LNCAP (cell line): ENCODE measurements around the gene OXTR.

ENCODE experiments used
- TF ChIP-seq, protein P1 (sequence below): fragments of 450-650 bp; IDR thresholded peaks from 2 replicates; pipeline ENCODE4 v1.5.1; 2017; ENCODE audit warnings: mild to moderate bottlenecking

OXTR gene

DNA sequence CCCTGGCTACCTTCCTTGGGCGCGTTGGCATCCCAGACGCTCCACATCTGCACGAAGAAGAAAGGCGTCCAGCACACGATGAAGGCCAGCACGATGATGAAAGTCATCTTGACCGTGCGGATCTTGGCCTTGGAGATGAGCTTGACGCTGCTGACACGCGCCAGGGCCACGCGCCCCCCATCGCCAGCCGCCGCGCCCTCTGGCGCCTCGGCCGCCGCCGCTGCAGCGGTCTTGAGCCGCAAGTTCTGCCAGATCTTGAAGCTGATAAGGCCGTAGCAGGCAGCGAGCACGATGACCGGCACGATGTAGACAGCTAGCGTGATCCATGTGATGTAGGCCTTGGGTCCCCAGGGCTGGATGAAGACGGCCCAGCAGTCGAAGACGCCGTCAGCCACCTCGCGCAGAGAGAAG is 2.2 kb downstream of the OXTR start:
- TF ChIP-seq, protein P1, sequence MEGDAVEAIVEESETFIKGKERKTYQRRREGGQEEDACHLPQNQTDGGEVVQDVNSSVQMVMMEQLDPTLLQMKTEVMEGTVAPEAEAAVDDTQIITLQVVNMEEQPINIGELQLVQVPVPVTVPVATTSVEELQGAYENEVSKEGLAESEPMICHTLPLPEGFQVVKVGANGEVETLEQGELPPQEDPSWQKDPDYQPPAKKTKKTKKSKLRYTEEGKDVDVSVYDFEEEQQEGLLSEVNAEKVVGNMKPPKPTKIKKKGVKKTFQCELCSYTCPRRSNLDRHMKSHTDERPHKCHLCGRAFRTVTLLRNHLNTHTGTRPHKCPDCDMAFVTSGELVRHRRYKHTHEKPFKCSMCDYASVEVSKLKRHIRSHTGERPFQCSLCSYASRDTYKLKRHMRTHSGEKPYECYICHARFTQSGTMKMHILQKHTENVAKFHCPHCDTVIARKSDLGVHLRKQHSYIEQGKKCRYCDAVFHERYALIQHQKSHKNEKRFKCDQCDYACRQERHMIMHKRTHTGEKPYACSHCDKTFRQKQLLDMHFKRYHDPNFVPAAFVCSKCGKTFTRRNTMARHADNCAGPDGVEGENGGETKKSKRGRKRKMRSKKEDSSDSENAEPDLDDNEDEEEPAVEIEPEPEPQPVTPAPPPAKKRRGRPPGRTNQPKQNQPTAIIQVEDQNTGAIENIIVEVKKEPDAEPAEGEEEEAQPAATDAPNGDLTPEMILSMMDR, result no peak

DNA sequence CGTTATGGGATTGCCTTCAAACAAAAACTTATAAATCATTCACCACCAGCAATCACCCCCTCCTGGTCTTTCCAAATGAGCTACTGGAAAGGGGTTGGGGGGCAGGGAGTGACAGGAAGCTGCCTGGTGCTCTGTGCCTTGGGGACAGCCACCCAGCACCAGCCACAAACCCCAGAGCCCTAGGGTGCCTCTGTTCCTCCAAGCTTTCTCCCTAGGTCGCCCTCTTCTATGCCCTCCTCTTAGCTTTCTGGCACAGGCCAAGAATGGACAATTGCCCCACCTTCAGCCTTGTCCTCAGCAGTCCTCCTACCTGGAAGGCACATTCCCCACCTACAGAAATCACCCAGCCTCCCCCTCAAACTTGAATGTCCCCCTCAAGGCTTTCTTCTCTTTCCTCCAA is 3.3 kb downstream of the OXTR start:
- TF ChIP-seq, protein P1, result no peak

DNA sequence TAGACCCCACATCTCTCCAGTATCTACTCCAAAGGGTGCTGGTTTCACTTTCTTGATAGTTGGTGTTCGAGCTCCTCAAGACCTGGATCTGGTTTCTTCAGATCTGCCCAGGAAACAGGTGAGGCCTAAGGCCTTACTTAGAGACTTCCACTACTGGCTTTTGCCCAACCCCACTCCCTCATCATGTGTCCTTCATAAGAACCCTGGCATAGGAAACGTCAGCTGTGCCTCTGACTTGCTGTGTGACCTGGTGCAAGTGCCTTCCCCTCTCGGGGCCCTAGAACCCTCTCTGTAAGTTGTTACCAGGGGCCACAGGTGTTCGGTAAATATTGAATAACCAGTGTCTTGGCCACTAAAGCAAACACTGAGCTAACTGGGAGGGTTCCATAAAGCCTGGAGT is 3.9 kb downstream of the OXTR start:
- TF ChIP-seq, protein P1, result no peak

DNA sequence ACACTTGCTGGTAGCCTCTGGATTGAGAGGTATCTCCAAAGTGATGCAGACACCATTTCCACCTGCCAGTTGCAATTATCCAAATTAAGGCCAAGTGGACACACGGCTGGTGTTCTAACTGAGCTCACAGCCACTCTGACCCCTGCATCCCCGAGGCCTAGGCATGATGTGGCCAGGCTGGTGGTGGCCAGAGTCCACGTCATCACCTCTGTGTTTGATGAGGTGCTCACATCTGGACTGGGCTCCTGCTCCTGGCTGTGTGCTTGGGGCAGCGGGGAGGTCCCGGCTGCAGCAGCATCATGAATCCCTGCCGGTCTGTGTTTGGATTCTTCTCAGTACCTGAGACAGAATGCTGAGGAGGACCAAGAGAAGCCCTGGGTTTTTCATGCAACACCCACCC is 4.9 kb downstream of the OXTR start:
- TF ChIP-seq, protein P1, result no peak

- TF ChIP-seq, protein P1, result no peak
Observed at GRCh38 chr3:8762607-8763377, 6.6 kb downstream of the OXTR start.

GRCh38 chr3:8761866-8762265 is 7.5 kb downstream of the OXTR start:
- TF ChIP-seq, protein P1, result no peak

DNA sequence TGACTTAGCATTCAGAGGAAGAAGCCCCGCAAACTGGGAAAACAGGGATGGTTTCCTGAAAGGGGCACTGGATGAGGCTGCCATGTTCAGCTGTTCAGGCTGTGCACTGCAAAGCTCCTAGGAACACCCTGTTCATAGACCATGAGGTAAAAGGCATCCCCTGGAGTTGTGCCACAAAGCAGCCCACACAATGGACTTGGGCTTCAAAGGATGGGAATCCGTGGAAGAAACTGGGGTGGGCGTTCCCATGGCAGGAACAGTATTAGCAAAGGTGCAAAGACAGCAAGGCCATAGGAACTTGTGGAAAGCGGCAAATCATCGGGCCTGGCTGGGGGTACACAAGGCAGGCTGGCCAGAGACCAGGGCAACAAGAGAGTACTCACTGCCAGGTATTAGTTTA is 8.9 kb downstream of the OXTR start:
- TF ChIP-seq, protein P1, result no peak

DNA sequence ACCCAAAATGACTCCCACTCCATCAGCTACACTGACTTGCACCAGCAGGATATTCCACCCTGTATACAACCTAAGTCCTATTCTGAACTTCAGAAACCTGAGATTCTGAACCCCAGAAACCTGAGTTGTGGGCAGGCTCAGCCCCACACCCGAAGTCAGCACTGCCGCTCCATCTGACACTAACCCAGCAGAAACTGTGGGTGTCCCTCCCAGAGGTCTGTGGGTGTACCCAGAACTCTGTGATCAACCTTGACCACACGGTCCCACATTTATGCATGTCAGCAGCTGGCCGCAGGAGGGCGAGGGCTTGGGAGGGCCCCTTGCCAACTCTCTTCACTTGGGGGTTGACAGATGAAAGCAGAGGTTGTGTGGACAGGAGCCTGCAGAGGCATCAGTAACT is 9.3 kb downstream of the OXTR start:
- TF ChIP-seq, protein P1, result no peak
